ENCODE measurements around the gene NDUFB5.

DNA sequence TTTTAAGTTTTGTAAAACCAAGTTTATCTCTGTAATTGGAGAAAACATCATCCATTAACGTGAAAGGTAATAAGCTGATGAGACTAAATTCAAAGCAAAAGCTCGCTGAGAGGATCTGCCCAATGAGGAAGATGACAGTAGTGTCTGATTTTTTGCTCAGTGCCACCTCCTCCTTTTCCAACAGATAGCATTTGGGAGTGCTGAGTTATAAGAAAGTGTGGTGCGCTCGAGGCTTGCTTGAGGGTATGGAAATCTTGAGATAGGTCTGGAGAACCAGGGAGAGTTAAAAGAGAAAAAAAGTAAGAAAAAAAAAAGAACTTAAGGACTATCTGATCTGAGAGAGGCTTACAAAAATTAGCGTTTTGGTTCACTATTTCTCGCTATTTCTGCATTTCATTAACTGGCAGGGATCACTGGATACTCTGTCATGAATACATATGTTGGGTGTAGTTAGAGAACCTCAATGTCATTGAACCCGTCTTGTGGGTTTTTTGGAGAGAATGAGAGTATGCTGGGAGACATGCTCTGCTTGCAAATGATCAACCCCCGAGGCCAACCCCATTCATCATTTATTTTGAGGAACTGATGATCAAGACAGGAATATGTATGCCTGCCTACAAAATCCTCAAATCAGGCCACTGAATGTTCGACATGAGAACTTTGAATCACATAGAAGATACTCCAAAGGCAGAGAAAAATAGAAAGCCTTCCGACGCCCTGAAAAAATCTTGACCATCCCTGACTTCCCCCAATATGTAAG is 47.3 kb downstream of the NDUFB5 start:
- TF ChIP-seq, protein P1, sequence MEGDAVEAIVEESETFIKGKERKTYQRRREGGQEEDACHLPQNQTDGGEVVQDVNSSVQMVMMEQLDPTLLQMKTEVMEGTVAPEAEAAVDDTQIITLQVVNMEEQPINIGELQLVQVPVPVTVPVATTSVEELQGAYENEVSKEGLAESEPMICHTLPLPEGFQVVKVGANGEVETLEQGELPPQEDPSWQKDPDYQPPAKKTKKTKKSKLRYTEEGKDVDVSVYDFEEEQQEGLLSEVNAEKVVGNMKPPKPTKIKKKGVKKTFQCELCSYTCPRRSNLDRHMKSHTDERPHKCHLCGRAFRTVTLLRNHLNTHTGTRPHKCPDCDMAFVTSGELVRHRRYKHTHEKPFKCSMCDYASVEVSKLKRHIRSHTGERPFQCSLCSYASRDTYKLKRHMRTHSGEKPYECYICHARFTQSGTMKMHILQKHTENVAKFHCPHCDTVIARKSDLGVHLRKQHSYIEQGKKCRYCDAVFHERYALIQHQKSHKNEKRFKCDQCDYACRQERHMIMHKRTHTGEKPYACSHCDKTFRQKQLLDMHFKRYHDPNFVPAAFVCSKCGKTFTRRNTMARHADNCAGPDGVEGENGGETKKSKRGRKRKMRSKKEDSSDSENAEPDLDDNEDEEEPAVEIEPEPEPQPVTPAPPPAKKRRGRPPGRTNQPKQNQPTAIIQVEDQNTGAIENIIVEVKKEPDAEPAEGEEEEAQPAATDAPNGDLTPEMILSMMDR (IDR thresholded peaks at IDR 0.05) = no peak
- TF ChIP-seq POLR2A (IDR thresholded peaks at IDR 0.05) = no peak

Measured in ovary (tissue), 3 donors.